Mesothelial cell of epicardium (in vitro differentiated cells): ENCODE measurements around the gene LTA4H. TPM values are rescaled to one million over a fixed set of nuclear protein-coding genes. Genes with fewer than 3 reads are reported as not detected.

Experiments
- DNase-seq, 2 experiments: peaks; one replicate each; pipeline ENCODE4 v3.0.0; 2021; ENCODE audit warnings: low spot score in 2 of 2; ENCODE audit not compliant: unreplicated experiment in 2 of 2
- H3K27ac Mint-ChIP-seq: 2 replicates; pipeline ENCODE4 v1.8.0; 2021; ENCODE audit warnings: mixed read lengths
- H3K27me3 Mint-ChIP-seq: 2 replicates; pipeline ENCODE4 v1.8.0; 2021; ENCODE audit warnings: low read depth, mixed read lengths
- H3K36me3 Mint-ChIP-seq: 2 replicates; pipeline ENCODE4 v1.8.0; 2021; ENCODE audit warnings: mixed read lengths
- H3K4me1 Mint-ChIP-seq: 2 replicates; pipeline ENCODE4 v1.8.0; 2021; ENCODE audit warnings: mixed read lengths
- H3K4me3 Mint-ChIP-seq: 2 replicates; pipeline ENCODE4 v1.8.0; 2021; ENCODE audit warnings: mild to moderate bottlenecking, moderate library complexity, mixed read lengths
- H3K9me3 Mint-ChIP-seq: 2 replicates; pipeline ENCODE4 v1.8.0; 2021; ENCODE audit warnings: mixed read lengths
- total RNA-seq: library from RNA; stranded (reverse); gene quantifications from 3 replicates; pipeline ENCODE4 v1.2.1, GENCODE V29; 2021
- TF ChIP-seq, protein P1 (sequence below): fragments of 200-600 bp; sonication (generic); IDR thresholded peaks from one replicate; pipeline ENCODE4 v1.5.0; 2021; ENCODE audit warnings: antibody characterized with exemption; ENCODE audit not compliant: unreplicated experiment

The LTA4H gene
- total RNA-seq, 1 donor from 2014 or later: 95.5 TPM

DNA sequence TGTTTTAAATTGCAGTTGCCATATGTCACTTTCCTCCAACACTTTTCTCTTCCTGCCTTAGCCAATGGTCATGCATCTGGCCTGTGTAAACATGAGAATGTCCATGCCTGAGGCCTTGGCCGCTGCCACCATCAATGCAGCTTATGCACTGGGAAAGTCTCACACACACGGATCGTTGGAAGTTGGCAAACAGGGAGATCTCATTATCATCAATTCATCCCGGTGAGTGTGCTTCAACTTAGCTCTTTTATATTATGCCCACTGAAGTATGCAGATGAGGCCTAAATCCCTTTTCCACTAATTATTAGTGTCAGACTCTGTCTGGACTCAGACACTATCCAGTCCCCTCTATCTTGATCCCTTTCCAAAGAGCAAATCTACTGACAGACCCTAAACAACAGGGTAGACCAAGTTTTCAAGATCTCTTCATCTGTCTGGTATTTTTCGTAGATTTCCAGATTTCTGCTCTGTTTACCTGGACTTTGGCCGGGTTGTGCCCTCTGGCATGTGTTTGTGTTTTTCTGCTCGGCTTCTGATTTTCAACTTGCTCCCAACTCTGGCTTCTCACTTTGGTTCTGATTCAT, 69.0 kb downstream of the LTA4H start:
- H3K4me3 Mint-ChIP-seq: no peak overlapping the region
- no peak for DNase-seq
- TF ChIP-seq, protein P1, sequence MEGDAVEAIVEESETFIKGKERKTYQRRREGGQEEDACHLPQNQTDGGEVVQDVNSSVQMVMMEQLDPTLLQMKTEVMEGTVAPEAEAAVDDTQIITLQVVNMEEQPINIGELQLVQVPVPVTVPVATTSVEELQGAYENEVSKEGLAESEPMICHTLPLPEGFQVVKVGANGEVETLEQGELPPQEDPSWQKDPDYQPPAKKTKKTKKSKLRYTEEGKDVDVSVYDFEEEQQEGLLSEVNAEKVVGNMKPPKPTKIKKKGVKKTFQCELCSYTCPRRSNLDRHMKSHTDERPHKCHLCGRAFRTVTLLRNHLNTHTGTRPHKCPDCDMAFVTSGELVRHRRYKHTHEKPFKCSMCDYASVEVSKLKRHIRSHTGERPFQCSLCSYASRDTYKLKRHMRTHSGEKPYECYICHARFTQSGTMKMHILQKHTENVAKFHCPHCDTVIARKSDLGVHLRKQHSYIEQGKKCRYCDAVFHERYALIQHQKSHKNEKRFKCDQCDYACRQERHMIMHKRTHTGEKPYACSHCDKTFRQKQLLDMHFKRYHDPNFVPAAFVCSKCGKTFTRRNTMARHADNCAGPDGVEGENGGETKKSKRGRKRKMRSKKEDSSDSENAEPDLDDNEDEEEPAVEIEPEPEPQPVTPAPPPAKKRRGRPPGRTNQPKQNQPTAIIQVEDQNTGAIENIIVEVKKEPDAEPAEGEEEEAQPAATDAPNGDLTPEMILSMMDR: no peak
- H3K27ac Mint-ChIP-seq: no peak overlapping the region
- no peaks in the 10 kb centered on the region for H3K36me3 Mint-ChIP-seq
- peaks cover 11% of the 10 kb centered on the region for H3K4me1 Mint-ChIP-seq
- peaks cover 2% of the 10 kb centered on the region for H3K27me3 Mint-ChIP-seq
- no peaks in the 10 kb centered on the region for H3K9me3 Mint-ChIP-seq

DNA sequence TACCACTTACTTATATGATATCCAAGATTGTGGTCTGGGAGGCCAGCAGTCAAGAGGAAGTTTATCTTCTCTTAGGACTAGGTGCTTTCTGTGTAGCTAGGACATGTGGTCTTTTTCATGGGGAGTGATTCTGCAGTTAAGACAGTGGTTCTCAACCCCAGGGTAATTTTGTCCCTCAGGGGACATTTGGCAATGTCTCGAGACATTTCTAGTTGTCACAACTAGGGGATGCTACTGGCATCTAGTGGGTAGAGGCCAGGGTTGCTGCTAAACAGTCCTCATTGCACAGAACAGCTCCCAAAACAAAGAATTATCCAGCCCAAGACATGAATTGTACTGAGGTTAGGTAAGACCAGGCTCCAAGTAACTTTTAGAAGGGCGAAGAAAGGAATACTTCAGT, 72.3 kb downstream of the LTA4H start:
- no peaks in the 10 kb centered on the region for H3K9me3 Mint-ChIP-seq
- TF ChIP-seq, protein P1: no peak
- H3K27me3 Mint-ChIP-seq: peaks cover 2% of the 10 kb centered on the region
- DNase-seq: no peak
- no peak overlapping the region for H3K27ac Mint-ChIP-seq
- H3K4me3 Mint-ChIP-seq: no peak overlapping the region
- no peaks in the 10 kb centered on the region for H3K36me3 Mint-ChIP-seq
- H3K4me1 Mint-ChIP-seq: peaks cover 4% of the 10 kb centered on the region

DNA sequence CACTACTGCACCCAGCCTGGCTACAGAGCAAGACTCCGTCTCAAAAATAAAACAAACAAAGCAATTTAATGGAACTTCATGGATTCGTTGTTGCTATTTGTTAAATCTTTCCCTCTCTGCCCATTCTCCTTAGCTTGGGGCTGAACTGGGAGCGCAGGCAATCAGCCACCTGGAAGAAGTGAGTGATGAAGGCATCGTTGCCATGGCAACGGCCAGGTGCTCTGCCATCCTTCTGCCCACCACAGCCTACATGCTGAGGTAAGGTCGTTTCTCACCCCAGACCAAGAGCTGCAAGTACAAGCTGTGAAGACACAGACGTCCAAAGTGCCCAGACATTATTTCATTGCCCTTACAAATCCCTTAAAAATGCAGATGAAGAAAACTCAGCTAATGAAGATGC, 73.2 kb downstream of the LTA4H start:
- H3K4me3 Mint-ChIP-seq: no peak overlapping the region
- TF ChIP-seq, protein P1: no peak
- no peak overlapping the region for H3K27ac Mint-ChIP-seq
- no peak for DNase-seq
- no peaks in the 10 kb centered on the region for H3K36me3 Mint-ChIP-seq
- peaks cover 4% of the 10 kb centered on the region for H3K4me1 Mint-ChIP-seq
- peaks cover 2% of the 10 kb centered on the region for H3K27me3 Mint-ChIP-seq
- no peaks in the 10 kb centered on the region for H3K9me3 Mint-ChIP-seq

DNA sequence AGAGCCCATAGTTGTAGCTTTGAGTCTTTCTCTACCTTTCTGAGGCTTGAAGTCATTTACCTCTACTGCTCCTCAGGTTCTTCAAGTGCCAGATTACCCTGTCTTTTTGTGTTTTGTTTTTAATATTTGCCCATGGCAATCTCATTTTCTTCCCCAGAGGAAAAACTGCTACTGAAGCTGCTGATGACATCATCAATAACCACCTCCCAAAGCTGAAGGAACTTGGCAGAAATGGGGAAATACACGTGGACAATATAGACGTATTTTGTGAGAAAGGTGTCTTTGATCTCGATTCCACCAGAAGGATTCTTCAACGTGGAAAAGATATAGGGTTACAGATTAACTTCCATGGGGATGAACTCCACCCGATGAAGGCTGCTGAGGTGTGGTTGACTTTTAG, 75.1 kb downstream of the LTA4H start:
- H3K9me3 Mint-ChIP-seq: no peaks in the 10 kb centered on the region
- no peaks in the 10 kb centered on the region for H3K36me3 Mint-ChIP-seq
- no peak overlapping the region for H3K27ac Mint-ChIP-seq
- H3K27me3 Mint-ChIP-seq: peaks cover 2% of the 10 kb centered on the region
- no peaks in the 10 kb centered on the region for H3K4me1 Mint-ChIP-seq
- H3K4me3 Mint-ChIP-seq: no peak overlapping the region
- TF ChIP-seq, protein P1: no peak
- no peak for DNase-seq

DNA sequence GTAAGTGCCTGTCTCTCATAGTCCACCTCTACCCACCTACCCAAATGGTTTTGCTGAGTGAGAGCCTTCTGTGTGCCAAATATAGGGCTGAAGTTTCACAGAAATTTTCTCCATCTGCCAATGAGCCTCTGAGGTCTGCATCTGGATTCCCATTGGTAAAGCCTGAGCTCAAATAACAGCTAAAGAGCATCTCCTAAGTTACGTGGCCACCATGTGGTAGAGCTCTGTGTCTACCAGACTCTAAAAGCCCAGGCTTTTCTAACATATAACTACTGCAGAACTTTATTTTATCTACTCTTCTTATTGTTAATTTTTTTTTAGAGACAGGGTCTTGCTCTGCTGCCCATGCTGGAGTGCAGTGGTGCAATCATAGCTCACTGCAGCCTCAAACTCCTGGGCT, 76.3 kb downstream of the LTA4H start:
- no peaks in the 10 kb centered on the region for H3K9me3 Mint-ChIP-seq
- no peak for DNase-seq

More for the DNA sequence above, 76.3 kb downstream of the LTA4H start:
- Mint-ChIP-seq H3K36me3 (no peaks in the 10 kb centered on the region), H3K4me1 (no peaks in the 10 kb centered on the region), H3K27ac (no peak overlapping the region), H3K27me3 (peaks cover 2% of the 10 kb centered on the region), H3K4me3 (no peak overlapping the region)
- TF ChIP-seq, protein P1: no peak
